ENCODE results near the gene CLIP1.

DNA sequence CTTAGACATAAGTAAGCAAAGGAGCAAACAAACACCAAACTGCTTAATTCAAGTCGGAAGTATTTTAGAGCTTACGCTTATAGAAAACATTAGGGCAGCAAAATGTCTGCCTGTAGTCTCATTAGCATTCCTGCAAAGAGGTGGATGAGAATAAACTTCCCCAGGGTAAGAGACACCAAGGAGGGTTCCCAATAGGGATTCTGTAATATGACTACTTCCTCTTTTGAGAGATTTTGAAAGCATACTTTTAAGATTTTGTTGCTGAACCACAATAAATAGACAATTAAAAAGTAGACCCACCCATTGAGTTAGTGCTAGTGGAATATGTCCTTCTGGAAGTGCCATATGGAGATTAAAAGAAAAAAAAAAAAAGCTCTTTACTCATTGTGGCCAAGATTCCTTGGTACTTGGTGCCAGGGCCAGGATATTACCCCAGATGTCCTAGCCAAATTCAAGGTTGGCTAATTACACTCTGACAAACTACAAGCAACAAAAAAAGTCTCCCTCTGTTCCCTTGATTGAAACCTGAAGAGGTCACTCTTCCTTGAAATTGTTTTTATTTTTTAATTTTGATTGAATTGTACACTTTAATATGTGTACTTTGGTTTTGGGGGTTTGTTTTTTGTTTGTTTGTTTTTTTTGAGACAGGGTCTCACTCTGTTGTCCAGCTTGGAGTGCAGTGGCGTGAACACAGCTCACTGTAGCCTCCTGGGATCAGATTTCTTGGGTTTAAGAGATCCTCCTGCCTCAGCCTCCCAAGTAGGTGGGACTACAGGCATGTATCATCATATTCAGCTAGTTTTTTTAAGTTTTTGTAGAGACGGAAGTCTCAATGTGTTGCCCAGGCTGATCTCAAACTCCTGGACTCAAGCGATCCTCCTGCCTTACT lies 8.7 kb downstream of the CLIP1 start:
- TF ChIP-seq CTCF (IDR thresholded peaks at IDR 0.05; ENCODE audit: borderline replicate concordance, extremely low read depth, low read length, poor library complexity, severe bottlenecking): no peak
- TF ChIP-seq EZH2 (IDR thresholded peaks at IDR 0.05; ENCODE audit: borderline replicate concordance, low read depth, low read length, severe bottlenecking): no peak
